Stimulated activated CD8-positive, alpha-beta memory T cell treated with anti-CD3 and anti-CD28 coated beads, Interleukin-2, amount 100 ng/mL, for 48 hours (primary cell): ENCODE measurements around the gene DTX3.
"Not testable (repeated sequence)": the region's sequence is repeated elsewhere in the genome, so short reads cannot be mapped to it uniquely, and the experiment has no call there.

ENCODE experiments used
- DNase-seq, 2 donors: peaks; one replicate each; pipeline ENCODE4 v3.0.0-alpha.2; 2020; ENCODE audit warnings: low read depth in 2 of 2

DTX3 gene

GRCh38 chr12:57604454-57604991 lies at the start of gene DTX3:
Gene DTX3, plus strand, starts transcription at chr12:57604824. Its CDS starts 1,694 bp downstream, at chr12:57606518.
- no peak for DNase-seq

- DNase-seq: no peak
Measured at GRCh38 chr12:57554897-57555296, 49.7 kb upstream of the DTX3 start.

- DNase-seq: no peak
Measured at GRCh38 chr12:57558864-57559263, 45.8 kb upstream of the DTX3 start.

GRCh38 chr12:57560516-57560915 lies 44.1 kb upstream of the DTX3 start:
- no peak for DNase-seq

- not testable (repeated sequence) for DNase-seq
Measured at GRCh38 chr12:57561117-57561516, 43.5 kb upstream of the DTX3 start.

- no peak for DNase-seq
Measured at GRCh38 chr12:57563358-57563757, 41.3 kb upstream of the DTX3 start.

- DNase-seq: no peak
Measured at GRCh38 chr12:57564178-57564740, 40.4 kb upstream of the DTX3 start.

GRCh38 chr12:57568838-57569237 lies 35.8 kb upstream of the DTX3 start:
- DNase-seq: no peak

GRCh38 chr12:57569858-57570257 lies 34.8 kb upstream of the DTX3 start:
- DNase-seq: no peak

- not testable (repeated sequence) for DNase-seq
Measured at GRCh38 chr12:57570438-57570837, 34.2 kb upstream of the DTX3 start.

- DNase-seq: no peak
Measured at GRCh38 chr12:57571926-57572762, 32.5 kb upstream of the DTX3 start.

GRCh38 chr12:57574795-57575194 lies 29.8 kb upstream of the DTX3 start:
- no peak for DNase-seq

GRCh38 chr12:57575771-57576612 lies 28.6 kb upstream of the DTX3 start:
- no peak for DNase-seq

GRCh38 chr12:57576613-57577160 lies 27.9 kb upstream of the DTX3 start:
- DNase-seq: no peak

- no peak for DNase-seq
Measured at GRCh38 chr12:57577981-57578758, 26.5 kb upstream of the DTX3 start.

GRCh38 chr12:57579011-57579410 lies 25.6 kb upstream of the DTX3 start:
- DNase-seq: no peak

- no peak for DNase-seq
Measured at GRCh38 chr12:57579677-57580465, 24.8 kb upstream of the DTX3 start.

- DNase-seq: no peak
Measured at GRCh38 chr12:57580466-57580795, 24.2 kb upstream of the DTX3 start.

- no peak for DNase-seq
Measured at GRCh38 chr12:57581802-57582201, 22.8 kb upstream of the DTX3 start.

- no peak for DNase-seq
Measured at GRCh38 chr12:57582440-57582839, 22.2 kb upstream of the DTX3 start.
